HCT116 (cell line): ENCODE data around the gene UNC79. TPM values are rescaled to one million over a fixed set of nuclear protein-coding genes. Genes with fewer than 3 reads are reported as not detected.

Source experiments
- ATAC-seq: fragments of 200-7000 bp; cut with Tn5 transposase; 2 replicates; pipeline ENCODE4 v1.9.1; 2020; ENCODE audit warnings: mild to moderate bottlenecking, moderate library complexity
- BruUV-seq: library from RNA; stranded (reverse); fragments of 400-500 nt; replicated peaks from 2 replicates; lab custom pipeline; 2021; lab: Mats Ljungman, UMichigan
- CTCF ChIA-PET: fragments of 300-600 bp; sonication (Branson Sonifier 250); formaldehyde crosslinking; loops from one replicate; lab custom pipeline; 2021; ENCODE audit warnings: antibody characterized with exemption; lab: Charles Lee
- POLR2A ChIA-PET: fragments of 300-600, 350-600 bp; sonication (Branson Sonifier 250); formaldehyde crosslinking; loops from one replicate; lab custom pipeline; 2021; ENCODE audit warnings: antibody characterized with exemption; lab: Charles Lee
- RAD21 ChIA-PET, 2 experiments: fragments of 300-600 bp; sonication (Branson Sonifier 250); formaldehyde crosslinking; loops; one replicate each; lab custom pipeline; 2023; ENCODE audit warnings: low total read pairs in 2 of 2; ENCODE audit not compliant: uncharacterized antibody in 2 of 2, unreplicated experiment in 2 of 2, low non-redundant PET in 1 of 2; lab: Charles Lee
- DNase-seq: peaks from one replicate; pipeline ENCODE4 v3.0.0-alpha.2; 2010; ENCODE audit warnings: low read depth, low spot score
- H2AFZ ChIP-seq: fragments of 200-600 bp; shearing (Covaris generic), sonication (generic); 2 replicates; pipeline ENCODE4 v1.6.1; 2017; ENCODE audit warnings: low read depth, mixed run types, mixed read lengths, antibody characterized with exemption, low read length; ENCODE audit not compliant: poor library complexity, severe bottlenecking
- H3K27ac ChIP-seq: 2 replicates; pipeline ENCODE4 v1.5.1; 2012; ENCODE audit warnings: low read depth, low read length
- H3K27me3 ChIP-seq: fragments of 200-600 bp; sonication (generic); 2 replicates; pipeline ENCODE4 v1.6.1; 2016; ENCODE audit warnings: mixed run types, low read length, mixed read lengths; ENCODE audit not compliant: insufficient read depth
- H3K36me3 ChIP-seq, 2 experiments: fragments of 200-500 bp in 1 of 2; fragments of 200-600 bp in 1 of 2; sonication (Bioruptor generic) in 1 of 2; sonication (generic) in 1 of 2; 2 replicates each; pipeline versions ENCODE4 v1.5.1 to v1.6.1; 2014 to 2016; ENCODE audit warnings: low read length in 2 of 2, inconsistent platforms in 1 of 2, mixed read lengths in 1 of 2, mixed run types in 1 of 2; ENCODE audit not compliant: insufficient read depth in 2 of 2, control insufficient read depth in 1 of 2
- H3K4me1 ChIP-seq, 2 experiments: fragments of 200-600 bp in 1 of 2; sonication (generic) in 1 of 2; 2 replicates each; pipeline versions ENCODE4 v1.5.1 to v1.6.1; 2012 to 2017; ENCODE audit warnings: low read length in 2 of 2, inconsistent platforms in 1 of 2, mild to moderate bottlenecking in 1 of 2, mixed read lengths in 1 of 2, mixed run types in 1 of 2, moderate library complexity in 1 of 2; ENCODE audit not compliant: insufficient read depth in 2 of 2, control insufficient read depth in 1 of 2
- H3K4me2 ChIP-seq: fragments of 200-600 bp; sonication (generic); 2 replicates; pipeline ENCODE4 v1.6.1; 2017; ENCODE audit warnings: mixed run types, low read length, mixed read lengths
- H3K4me3 ChIP-seq, 2 experiments: fragments of 200-600 bp in 1 of 2; sonication (generic) in 1 of 2; replicated peaks in 1 of 2; 2 replicates each; pipeline ENCODE4 v1.5.1; 2011 to 2016; ENCODE audit warnings: low read length in 2 of 2, control low read depth in 1 of 2, low read depth in 1 of 2, mild to moderate bottlenecking in 1 of 2, mixed read lengths in 1 of 2, mixed run types in 1 of 2
- H3K79me2 ChIP-seq: fragments of 200-600 bp; sonication (generic); 2 replicates; pipeline ENCODE4 v1.6.1; 2017; ENCODE audit warnings: mild to moderate bottlenecking, mixed run types, low read length, moderate library complexity, mixed read lengths; ENCODE audit not compliant: insufficient read depth
- H3K9ac ChIP-seq: fragments of 200-600 bp; sonication (generic); 2 replicates; pipeline ENCODE4 v1.6.1; 2016; ENCODE audit warnings: low read length, mixed read lengths
- H3K9me2 ChIP-seq: fragments of 200-600 bp; sonication (generic), shearing (Covaris generic); 2 replicates; pipeline ENCODE4 v1.6.1; 2017; ENCODE audit warnings: mixed run types, mild to moderate bottlenecking, moderate library complexity; ENCODE audit not compliant: insufficient read depth
- H3K9me3 ChIP-seq, 2 experiments: fragments of 200-500 bp in 1 of 2; fragments of 200-600 bp in 1 of 2; sonication (Bioruptor generic) in 1 of 2; sonication (generic) in 1 of 2; 2 replicates each; pipeline ENCODE4 v1.6.1; 2014 to 2017; ENCODE audit warnings: low read length in 2 of 2, mixed read lengths in 2 of 2, inconsistent platforms in 1 of 2, low read depth in 1 of 2, mild to moderate bottlenecking in 1 of 2, mixed run types in 1 of 2, moderate library complexity in 1 of 2; ENCODE audit not compliant: control insufficient read depth in 1 of 2, insufficient read depth in 1 of 2
- H4K20me1 ChIP-seq: fragments of 200-600 bp; sonication (generic), shearing (Covaris generic); 2 replicates; pipeline ENCODE4 v1.6.1; 2017; ENCODE audit warnings: mixed run types, mild to moderate bottlenecking, moderate library complexity; ENCODE audit not compliant: insufficient read depth
- ATF3 ChIP-seq: IDR thresholded peaks from 2 replicates; pipeline ENCODE4 v1.6.1; 2012
- CBX3 ChIP-seq: IDR thresholded peaks from 2 replicates; pipeline ENCODE4 v1.6.1; 2012; ENCODE audit warnings: low read depth
- CTCF ChIP-seq, 3 experiments: fragments of 200-600 bp in 1 of 3; sonication (generic) in 1 of 3; IDR thresholded peaks in 2 of 3; conservative IDR thresholded peaks in 1 of 3; 2 replicates each; pipeline ENCODE4 v1.5.1; 2012 to 2017; ENCODE audit warnings: low read depth in 2 of 3, low read length in 2 of 3, antibody characterized with exemption in 1 of 3, borderline replicate concordance in 1 of 3, control low read depth in 1 of 3, mild to moderate bottlenecking in 1 of 3, mixed read lengths in 1 of 3, mixed run types in 1 of 3, moderate library complexity in 1 of 3; ENCODE audit not compliant: insufficient read depth in 1 of 3
- ELF1 ChIP-seq: IDR thresholded peaks from 2 replicates; pipeline ENCODE4 v1.6.1; 2012; ENCODE audit warnings: low read depth, borderline replicate concordance
- EZH2 ChIP-seq: fragments of 200-600 bp; sonication (generic); IDR thresholded peaks from 2 replicates; pipeline ENCODE4 v1.6.1; 2017; ENCODE audit warnings: antibody characterized with exemption, mixed run types
- FOSL1 ChIP-seq: IDR thresholded peaks from 2 replicates; pipeline ENCODE4 v1.6.1; 2012; ENCODE audit warnings: low read depth
- MAX ChIP-seq: IDR thresholded peaks from 2 replicates; pipeline ENCODE4 v1.6.1; 2012
- POLR2A ChIP-seq: IDR thresholded peaks from 2 replicates; pipeline ENCODE4 v1.7.0; 2011; ENCODE audit warnings: borderline replicate concordance; ENCODE audit not compliant: insufficient read depth, insufficient read length; ENCODE audit errors: extremely low read depth
- RAD21 ChIP-seq: IDR thresholded peaks from 2 replicates; pipeline ENCODE4 v1.6.1; 2012; ENCODE audit warnings: low read depth, mild to moderate bottlenecking
- REST ChIP-seq: IDR thresholded peaks from 2 replicates; pipeline ENCODE4 v1.6.1; 2012; ENCODE audit warnings: low read depth
- SP1 ChIP-seq: IDR thresholded peaks from 2 replicates; pipeline ENCODE4 v1.6.1; 2012; ENCODE audit warnings: low read depth
- TCF7L2 ChIP-seq: IDR thresholded peaks from 2 replicates; pipeline ENCODE4 v1.7.0; 2011; ENCODE audit warnings: borderline replicate concordance, inconsistent platforms; ENCODE audit not compliant: insufficient read depth, insufficient read length; ENCODE audit errors: extremely low read depth
- ZBTB33 ChIP-seq: IDR thresholded peaks from 2 replicates; pipeline ENCODE4 v1.6.1; 2011; ENCODE audit warnings: mild to moderate bottlenecking, low read length, moderate library complexity; ENCODE audit not compliant: insufficient replicate concordance; ENCODE audit errors: extremely low read depth
- ZFX ChIP-seq: fragments of 450-650 bp; IDR thresholded peaks from 2 replicates; pipeline ENCODE4 v1.6.1; 2017
- ZNF274 ChIP-seq: fragments of 200-500 bp; sonication (Bioruptor generic); IDR thresholded peaks from 2 replicates; pipeline ENCODE4 v1.6.1; 2014; ENCODE audit warnings: mild to moderate bottlenecking, low read depth, low read length, inconsistent platforms
- intact Hi-C: fragments of 100-400 bp; cut with micrococcal nuclease; formaldehyde crosslinking; loops from 2 replicates; pipeline ENCODE4 v1.10.0; 2022
- total RNA-seq: library from RNA; stranded (reverse); gene quantifications from one replicate; pipeline ENCODE4 v1.2.1, GENCODE V29; 2021; ENCODE audit not compliant: unreplicated experiment

The UNC79 gene
- total RNA-seq, 1 experiment from 2014 or later: 0.10 TPM

GRCh38 chr14:93752980-93753561 is 322.3 kb downstream of the UNC79 start:
- H3K9ac ChIP-seq: no peak overlapping the region
- intact Hi-C loops: no loop called here
- DNase-seq: no peak
- H3K9me3 ChIP-seq: no peaks in the 10 kb centered on the region
- ChIA-PET RAD21 (no interaction called here), CTCF (no interaction called here), POLR2A (no interaction called here)
- no TSS peak for BruUV-seq
- H3K36me3 ChIP-seq: no peaks in the 10 kb centered on the region
- no peaks in the 10 kb centered on the region for H3K79me2 ChIP-seq
- no peaks in the 10 kb centered on the region for H3K9me2 ChIP-seq
- TF ChIP-seq EZH2: no peak
- TF ChIP-seq CTCF (IDR thresholded peaks at IDR 0.05 in 2 of 3, conservative IDR thresholded peaks at IDR 0.05 in 1 of 3; ENCODE audit: borderline replicate concordance in 1 of 3, insufficient read depth in 1 of 3, low read depth in 2 of 3, low read length in 2 of 3): no peak
- TF ChIP-seq ELF1: no peak
- no peak for TF ChIP-seq MAX
- TF ChIP-seq CBX3: no peak
- TF ChIP-seq POLR2A: no peak
- no peak for TF ChIP-seq REST
- no peak for TF ChIP-seq SP1
- TF ChIP-seq ZNF274: no peak
- no peak for TF ChIP-seq ZBTB33
- no peak for TF ChIP-seq RAD21
- TF ChIP-seq TCF7L2: no peak
- no peak for TF ChIP-seq FOSL1
- no peak for TF ChIP-seq ZFX
- TF ChIP-seq ATF3: no peak
- H3K4me2 ChIP-seq: no peak overlapping the region
- H2AFZ ChIP-seq: no peak overlapping the region
- no peak for ATAC-seq
- no peak overlapping the region for H3K4me3 ChIP-seq
- no peaks in the 10 kb centered on the region for H3K27me3 ChIP-seq
- H4K20me1 ChIP-seq: no peaks in the 10 kb centered on the region
- H3K27ac ChIP-seq: no peak overlapping the region
- H3K4me1 ChIP-seq: no peaks in the 10 kb centered on the region
